Mononuclear cell (primary cell): Measurements from ENCODE around the gene ARNT2. TPM values are rescaled to one million over a fixed set of nuclear protein-coding genes. Genes with fewer than 3 reads are reported as not detected.

Experiments used
- H3K27me3 ChIP-seq: 2 replicates; pipeline ENCODE4 v1.6.0; 2011; ENCODE audit warnings: low read length, control low read depth; ENCODE audit not compliant: insufficient read depth
- H3K4me1 ChIP-seq: 2 replicates; pipeline ENCODE4 v1.5.1; 2011; ENCODE audit warnings: mild to moderate bottlenecking, low read length, control low read depth; ENCODE audit not compliant: insufficient read depth
- H3K4me3 ChIP-seq: 2 replicates; pipeline ENCODE4 v1.5.1; 2011; ENCODE audit warnings: mild to moderate bottlenecking, low read length, moderate library complexity
- H3K9me3 ChIP-seq: 2 replicates; pipeline ENCODE4 v1.5.1; 2011; ENCODE audit warnings: low read depth, mild to moderate bottlenecking, control low read depth, low read length
- total RNA-seq: library from RNA; depleted of rRNA; stranded (reverse); fragments of >200 nt; gene quantifications from one replicate; pipeline ENCODE4 v1.2.3, GENCODE V29; 2012

ARNT2 gene
- total RNA-seq, 1 donor: not detected

GRCh38 chr15:80423215-80423614, 19.0 kb downstream of the ARNT2 start:
- Histone ChIP-seq H3K4me3 (no peak overlapping the region), H3K4me1 (no peaks in the 10 kb centered on the region), H3K9me3 (no peaks in the 10 kb centered on the region), H3K27me3 (no peaks in the 10 kb centered on the region)

- Histone ChIP-seq H3K4me3 (no peak overlapping the region), H3K9me3 (no peaks in the 10 kb centered on the region), H3K4me1 (no peaks in the 10 kb centered on the region), H3K27me3 (no peaks in the 10 kb centered on the region)
Observed at GRCh38 chr15:80424381-80424780, 20.2 kb downstream of the ARNT2 start.

- Histone ChIP-seq H3K4me3 (no peak overlapping the region), H3K27me3 (no peaks in the 10 kb centered on the region), H3K4me1 (no peaks in the 10 kb centered on the region), H3K9me3 (no peaks in the 10 kb centered on the region)
Observed at GRCh38 chr15:80426316-80426715, 22.1 kb downstream of the ARNT2 start.

- Histone ChIP-seq H3K27me3 (no peaks in the 10 kb centered on the region), H3K4me3 (no peak overlapping the region), H3K9me3 (no peaks in the 10 kb centered on the region), H3K4me1 (no peaks in the 10 kb centered on the region)
Observed at GRCh38 chr15:80429964-80430363, 25.8 kb downstream of the ARNT2 start.

- Histone ChIP-seq H3K4me3 (no peak overlapping the region), H3K4me1 (peaks cover 6% of the 10 kb centered on the region), H3K9me3 (no peaks in the 10 kb centered on the region), H3K27me3 (no peaks in the 10 kb centered on the region)
Observed at GRCh38 chr15:80431635-80432344, 27.6 kb downstream of the ARNT2 start.

GRCh38 chr15:80432345-80432702, 28.1 kb downstream of the ARNT2 start:
- Histone ChIP-seq H3K4me1 (peaks cover 11% of the 10 kb centered on the region), H3K27me3 (no peaks in the 10 kb centered on the region), H3K4me3 (no peak overlapping the region), H3K9me3 (no peaks in the 10 kb centered on the region)

- Histone ChIP-seq H3K4me3 (no peak overlapping the region), H3K4me1 (peaks cover 13% of the 10 kb centered on the region), H3K27me3 (no peaks in the 10 kb centered on the region), H3K9me3 (no peaks in the 10 kb centered on the region)
Observed at GRCh38 chr15:80433836-80434235, 29.7 kb downstream of the ARNT2 start.

GRCh38 chr15:80434926-80435720, 30.9 kb downstream of the ARNT2 start:
- Histone ChIP-seq H3K4me3 (no peak overlapping the region), H3K27me3 (no peaks in the 10 kb centered on the region), H3K4me1 (peaks cover 13% of the 10 kb centered on the region), H3K9me3 (no peaks in the 10 kb centered on the region)

GRCh38 chr15:80436511-80437307, 32.5 kb downstream of the ARNT2 start:
- no peak overlapping the region for H3K4me3 ChIP-seq
- no peaks in the 10 kb centered on the region for H3K9me3 ChIP-seq
- H3K4me1 ChIP-seq: peaks cover 13% of the 10 kb centered on the region
- no peaks in the 10 kb centered on the region for H3K27me3 ChIP-seq

- H3K4me3 ChIP-seq: no peak overlapping the region
- H3K9me3 ChIP-seq: no peaks in the 10 kb centered on the region
- peaks cover 13% of the 10 kb centered on the region for H3K4me1 ChIP-seq
- H3K27me3 ChIP-seq: peaks cover 2% of the 10 kb centered on the region
Observed at GRCh38 chr15:80437334-80437891, 33.2 kb downstream of the ARNT2 start.

GRCh38 chr15:80439140-80439539, 35.0 kb downstream of the ARNT2 start:
- Histone ChIP-seq H3K4me1 (peaks cover 13% of the 10 kb centered on the region), H3K4me3 (no peak overlapping the region), H3K27me3 (peaks cover 2% of the 10 kb centered on the region), H3K9me3 (no peaks in the 10 kb centered on the region)

GRCh38 chr15:80440024-80440423, 35.8 kb downstream of the ARNT2 start:
- Histone ChIP-seq H3K27me3 (peaks cover 2% of the 10 kb centered on the region), H3K4me3 (no peak overlapping the region), H3K9me3 (no peaks in the 10 kb centered on the region)

GRCh38 chr15:80441041-80441440, 36.9 kb downstream of the ARNT2 start:
- H3K4me1 ChIP-seq: peaks cover 13% of the 10 kb centered on the region
- H3K27me3 ChIP-seq: peaks cover 2% of the 10 kb centered on the region
- no peaks in the 10 kb centered on the region for H3K9me3 ChIP-seq
- H3K4me3 ChIP-seq: no peak overlapping the region

More at GRCh38 chr15:80440024-80440423, 35.8 kb downstream of the ARNT2 start:
- peaks cover 13% of the 10 kb centered on the region for H3K4me1 ChIP-seq

- H3K9me3 ChIP-seq: no peaks in the 10 kb centered on the region
- peaks cover 2% of the 10 kb centered on the region for H3K27me3 ChIP-seq
- no peak overlapping the region for H3K4me3 ChIP-seq
- H3K4me1 ChIP-seq: peaks cover 8% of the 10 kb centered on the region
Observed at GRCh38 chr15:80441714-80442113, 37.5 kb downstream of the ARNT2 start.
